ENCODE measurements around the gene SLC39A11.

DNA sequence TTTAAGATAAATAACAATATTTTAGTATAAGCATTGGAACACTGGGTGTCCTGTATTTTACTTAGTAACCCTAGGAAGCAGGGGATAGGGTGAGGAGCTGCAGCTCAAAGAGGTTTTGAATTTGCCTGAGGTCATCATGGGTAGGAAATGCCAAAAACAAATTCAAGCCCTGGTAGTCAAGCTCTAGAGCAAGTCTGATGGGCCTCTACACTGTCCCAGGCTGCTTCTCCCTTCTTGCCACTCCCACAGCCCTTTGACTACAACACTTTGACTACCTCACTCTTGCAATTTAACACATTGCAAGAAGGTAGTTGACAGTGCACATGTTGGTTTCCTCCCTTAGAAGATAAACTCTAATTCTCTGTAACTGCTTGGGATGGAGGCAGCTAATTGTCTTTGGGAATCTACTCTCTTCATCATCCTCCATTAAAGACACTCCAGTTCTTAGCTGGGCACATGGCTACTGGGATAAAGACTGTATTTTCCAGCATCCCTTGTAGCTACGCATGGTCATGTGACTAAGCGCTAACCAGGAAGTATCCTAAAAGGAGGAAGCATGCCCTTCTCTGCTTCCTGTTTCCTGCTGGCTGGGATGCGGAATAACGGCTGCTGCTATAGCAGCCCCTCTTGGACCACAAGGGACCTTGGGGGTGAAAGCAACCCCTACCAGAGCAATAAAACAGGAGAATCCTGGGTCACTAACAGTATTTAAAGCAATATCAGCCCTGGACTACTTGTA, 41.6 kb upstream of the SLC39A11 start:
- TF ChIP-seq, protein P1, sequence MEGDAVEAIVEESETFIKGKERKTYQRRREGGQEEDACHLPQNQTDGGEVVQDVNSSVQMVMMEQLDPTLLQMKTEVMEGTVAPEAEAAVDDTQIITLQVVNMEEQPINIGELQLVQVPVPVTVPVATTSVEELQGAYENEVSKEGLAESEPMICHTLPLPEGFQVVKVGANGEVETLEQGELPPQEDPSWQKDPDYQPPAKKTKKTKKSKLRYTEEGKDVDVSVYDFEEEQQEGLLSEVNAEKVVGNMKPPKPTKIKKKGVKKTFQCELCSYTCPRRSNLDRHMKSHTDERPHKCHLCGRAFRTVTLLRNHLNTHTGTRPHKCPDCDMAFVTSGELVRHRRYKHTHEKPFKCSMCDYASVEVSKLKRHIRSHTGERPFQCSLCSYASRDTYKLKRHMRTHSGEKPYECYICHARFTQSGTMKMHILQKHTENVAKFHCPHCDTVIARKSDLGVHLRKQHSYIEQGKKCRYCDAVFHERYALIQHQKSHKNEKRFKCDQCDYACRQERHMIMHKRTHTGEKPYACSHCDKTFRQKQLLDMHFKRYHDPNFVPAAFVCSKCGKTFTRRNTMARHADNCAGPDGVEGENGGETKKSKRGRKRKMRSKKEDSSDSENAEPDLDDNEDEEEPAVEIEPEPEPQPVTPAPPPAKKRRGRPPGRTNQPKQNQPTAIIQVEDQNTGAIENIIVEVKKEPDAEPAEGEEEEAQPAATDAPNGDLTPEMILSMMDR (IDR thresholded peaks at IDR 0.05): no peak
- TF ChIP-seq NRF1 (IDR thresholded peaks at IDR 0.05; ENCODE audit: low read depth, low read length) (no peak), MEF2A (IDR thresholded peaks at IDR 0.05; ENCODE audit: borderline replicate concordance, low read depth) (no peak), SMC3 (IDR thresholded peaks at IDR 0.05; ENCODE audit: low read depth, low read length) (no peak), FOXM1 (IDR thresholded peaks at IDR 0.05; ENCODE audit: low read depth) (no peak), RFX5 (IDR thresholded peaks at IDR 0.05; ENCODE audit: low read length) (no peak)
